GM21576 (cell line): ENCODE measurements around the gene C19orf53.

Source experiments
- ATAC-seq: cut with Tn5 transposase; IDR thresholded peaks from one replicate; pipeline ENCODE4 v1.9.1; 2021; ENCODE audit warnings: mild to moderate bottlenecking, moderate library complexity; ENCODE audit not compliant: unreplicated experiment

The C19orf53 gene

DNA sequence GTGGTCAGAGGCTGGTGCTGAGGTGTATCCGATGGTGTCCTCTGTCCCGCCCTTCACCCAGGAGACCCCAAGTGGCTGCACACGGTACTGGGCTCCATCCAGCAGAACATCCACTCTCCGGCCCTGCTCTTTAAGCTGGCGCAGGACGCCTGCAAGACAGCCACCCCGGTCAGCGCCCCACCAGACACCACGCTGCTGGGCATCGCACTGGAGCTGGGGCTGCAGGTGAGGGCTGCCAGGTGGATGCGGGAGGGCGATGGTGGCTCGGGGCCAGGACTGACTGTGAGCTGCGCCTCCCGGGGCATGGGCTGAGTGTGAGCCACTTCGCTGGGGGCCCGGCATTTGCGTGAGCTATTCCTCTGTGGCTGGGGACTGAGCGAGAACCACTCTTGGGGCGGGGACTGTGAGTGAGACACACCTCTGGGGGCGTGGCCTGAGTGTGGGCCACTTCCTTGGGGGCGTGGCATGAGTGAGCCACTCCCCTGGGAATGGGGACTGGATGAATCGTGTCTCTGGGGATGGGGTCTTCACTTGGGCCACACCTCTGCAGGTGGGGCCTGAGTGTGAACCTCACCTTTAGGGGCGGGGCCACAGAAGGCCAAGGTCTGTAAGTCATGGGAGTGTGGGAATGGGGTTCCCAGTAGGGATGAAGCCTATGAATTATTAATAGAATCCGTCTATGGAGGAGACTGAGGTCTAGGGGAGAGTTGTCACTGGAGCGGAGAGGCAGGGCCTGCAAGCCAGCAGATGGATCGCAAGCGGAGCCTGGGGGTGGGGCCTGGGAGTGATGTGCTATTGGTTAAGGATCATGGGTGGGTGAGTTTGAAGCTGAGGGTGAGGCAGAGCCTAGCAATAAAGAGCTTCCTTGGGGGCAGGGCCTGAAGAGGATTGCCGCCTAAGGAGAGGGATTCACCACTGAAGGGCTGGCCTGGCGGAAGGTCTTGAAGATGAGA lies 51.5 kb downstream of the C19orf53 start:
- no peak for ATAC-seq

DNA sequence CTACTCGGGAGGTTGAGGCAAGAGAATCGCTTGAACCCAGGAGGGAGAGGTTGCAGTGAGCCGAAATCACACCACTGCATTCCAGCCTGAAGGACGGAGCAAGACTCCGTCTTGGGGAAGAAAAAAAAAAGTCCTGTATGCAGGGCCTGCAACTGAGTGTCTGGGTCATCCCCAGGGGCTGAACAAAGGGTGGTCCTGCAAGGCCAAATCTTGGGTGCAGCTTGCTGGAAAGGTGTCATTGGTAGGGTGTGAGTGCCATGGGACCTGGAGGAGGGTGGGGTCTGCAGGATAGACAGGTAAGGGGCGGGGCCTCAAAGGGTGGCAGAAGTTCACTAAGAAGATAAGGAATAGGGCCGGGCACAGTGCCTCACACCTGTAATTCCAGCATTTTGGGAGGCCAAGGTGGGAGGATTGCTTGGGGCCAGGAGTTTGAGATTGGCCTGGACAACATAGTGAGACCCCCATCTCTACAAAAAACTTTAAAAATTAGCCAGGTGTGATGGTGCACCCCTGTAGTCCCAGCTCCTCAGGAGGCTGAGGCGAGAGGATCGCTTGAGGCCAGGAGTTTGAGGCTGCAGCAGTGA lies 52.5 kb downstream of the C19orf53 start:
- ATAC-seq = no peak

GRCh38 chr19:13827656-13828055 lies 53.4 kb downstream of the C19orf53 start:
- no peak for ATAC-seq
